HEK293 (cell line): Measurements from ENCODE around the gene SPIRE2.

ENCODE experiments used
- BCL6B ChIP-seq: fragments of 450-650 bp; formaldehyde crosslinking; IDR thresholded peaks from 2 replicates; pipeline ENCODE4 v1.5.1; 2017; ENCODE audit warnings: missing biosample characterization, missing genetic modification characterization
- PRDM4 ChIP-seq: fragments of 450-650 bp; formaldehyde crosslinking; IDR thresholded peaks from 2 replicates; pipeline ENCODE4 v1.5.1; 2017; ENCODE audit warnings: missing biosample characterization, missing genetic modification characterization
- TSHZ1 ChIP-seq: fragments of 450-650 bp; formaldehyde crosslinking; IDR thresholded peaks from 2 replicates; pipeline ENCODE4 v1.5.1; 2016; ENCODE audit warnings: missing biosample characterization, missing genetic modification characterization, borderline replicate concordance
- ZBTB44 ChIP-seq: fragments of 450-650 bp; IDR thresholded peaks from 2 replicates; pipeline ENCODE4 v1.5.1; 2018; ENCODE audit warnings: missing biosample characterization, mild to moderate bottlenecking, missing genetic modification characterization
- ZBTB8A ChIP-seq: fragments of 450-650 bp; formaldehyde crosslinking; IDR thresholded peaks from 2 replicates; pipeline ENCODE4 v1.5.1; 2016; ENCODE audit warnings: missing biosample characterization, missing genetic modification characterization
- ZFP37 ChIP-seq: fragments of 450-650 bp; formaldehyde crosslinking; IDR thresholded peaks from 2 replicates; pipeline ENCODE4 v1.5.1; 2016; ENCODE audit warnings: missing biosample characterization, missing genetic modification characterization
- ZIC2 ChIP-seq: fragments of 450-650 bp; formaldehyde crosslinking; IDR thresholded peaks from 2 replicates; pipeline ENCODE4 v1.5.1; 2016; ENCODE audit warnings: missing biosample characterization, missing genetic modification characterization
- ZNF140 ChIP-seq: fragments of 450-650 bp; formaldehyde crosslinking; IDR thresholded peaks from 2 replicates; pipeline ENCODE4 v1.5.1; 2016; ENCODE audit warnings: missing biosample characterization, missing genetic modification characterization
- ZNF148 ChIP-seq: fragments of 450-650 bp; formaldehyde crosslinking; IDR thresholded peaks from 2 replicates; pipeline ENCODE4 v1.5.0; 2017; ENCODE audit warnings: missing biosample characterization, missing genetic modification characterization, borderline replicate concordance
- ZNF202 ChIP-seq: fragments of 450-650 bp; formaldehyde crosslinking; IDR thresholded peaks from 2 replicates; pipeline ENCODE4 v1.5.1; 2016; ENCODE audit warnings: missing biosample characterization, missing genetic modification characterization, borderline replicate concordance
- ZNF23 ChIP-seq: fragments of 450-650 bp; formaldehyde crosslinking; IDR thresholded peaks from 2 replicates; pipeline ENCODE4 v1.5.1; 2016; ENCODE audit warnings: missing biosample characterization, missing genetic modification characterization, borderline replicate concordance
- ZNF292 ChIP-seq: fragments of 450-650 bp; formaldehyde crosslinking; IDR thresholded peaks from 2 replicates; pipeline ENCODE4 v1.5.1; 2016; ENCODE audit warnings: low read depth, missing biosample characterization, missing genetic modification characterization, borderline replicate concordance
- ZNF501 ChIP-seq: fragments of 450-650 bp; formaldehyde crosslinking; IDR thresholded peaks from 2 replicates; pipeline ENCODE4 v1.5.1; 2016; ENCODE audit warnings: missing biosample characterization, missing genetic modification characterization
- ZNF510 ChIP-seq: fragments of 450-650 bp; formaldehyde crosslinking; IDR thresholded peaks from 2 replicates; pipeline ENCODE4 v1.5.1; 2018; ENCODE audit warnings: mild to moderate bottlenecking, missing genetic modification characterization, missing biosample characterization; ENCODE audit not compliant: insufficient replicate concordance
- ZNF600 ChIP-seq: fragments of 450-650 bp; formaldehyde crosslinking; IDR thresholded peaks from 2 replicates; pipeline ENCODE4 v1.5.1; 2016; ENCODE audit warnings: missing biosample characterization, missing genetic modification characterization
- ZNF701 ChIP-seq: fragments of 450-650 bp; formaldehyde crosslinking; IDR thresholded peaks from 2 replicates; pipeline ENCODE4 v1.5.1; 2016; ENCODE audit warnings: missing biosample characterization, missing genetic modification characterization
- ZNF830 ChIP-seq: fragments of 450-650 bp; IDR thresholded peaks from 2 replicates; pipeline ENCODE4 v1.5.0; 2018; ENCODE audit warnings: missing biosample characterization, missing genetic modification characterization, low read depth, mild to moderate bottlenecking, moderate library complexity
- ZSCAN4 ChIP-seq: fragments of 450-650 bp; formaldehyde crosslinking; IDR thresholded peaks from 2 replicates; pipeline ENCODE4 v1.5.1; 2017; ENCODE audit warnings: missing biosample characterization, missing genetic modification characterization
- ZXDB ChIP-seq: fragments of 450-650 bp; formaldehyde crosslinking; IDR thresholded peaks from 2 replicates; pipeline ENCODE4 v1.5.1; 2016; ENCODE audit warnings: missing biosample characterization, missing genetic modification characterization

Gene SPIRE2

GRCh38 chr16:89917773-89918452 lies 89.6 kb downstream of the SPIRE2 start (continued):
- TF ChIP-seq ZNF600 (tag by site-specific recombination): peak; percentile 98
- no peak for TF ChIP-seq BCL6B (tag by site-specific recombination)
- TF ChIP-seq ZNF23 (tag by site-specific recombination): no peak
- TF ChIP-seq ZNF701: no peak
- peak; percentile 80; the same call in 1 of the 2 replicates for TF ChIP-seq ZNF501 (tag by site-specific recombination)
- TF ChIP-seq ZFP37 (tag by site-specific recombination): no peak
- no peak for TF ChIP-seq ZNF292
- TF ChIP-seq ZXDB: peak; percentile 98
- TF ChIP-seq ZNF148 (tag by site-specific recombination): no peak
- TF ChIP-seq ZNF510 (tag by site-specific recombination): no peak
- peak; percentile 94 for TF ChIP-seq ZBTB8A
- peak; percentile 100 for TF ChIP-seq ZIC2 (tag by site-specific recombination)
- no peak for TF ChIP-seq ZNF140 (tag by site-specific recombination)
- peak; percentile 76 for TF ChIP-seq PRDM4 (tag by site-specific recombination)
- TF ChIP-seq ZNF202 (tag by site-specific recombination): no peak
- TF ChIP-seq ZSCAN4: peak; percentile 44; the same call in 1 of the 2 replicates
- TF ChIP-seq TSHZ1 (tag by site-specific recombination): no peak
- no peak for TF ChIP-seq ZNF830 (tag by site-specific recombination)
- peak; percentile 98 for TF ChIP-seq ZBTB44 (tag by site-specific recombination)
- TF ChIP-seq, all 188 proteins: peak for 77
